Cerebellar nuclear complex (tissue), 1 donor: ENCODE results near the gene RAX.

ENCODE experiments used
- DNase-seq, 2 experiments: peaks; one replicate each; lab custom pipeline; 2025; lab: John Stamatoyannopoulos, UW

The RAX gene

DNA sequence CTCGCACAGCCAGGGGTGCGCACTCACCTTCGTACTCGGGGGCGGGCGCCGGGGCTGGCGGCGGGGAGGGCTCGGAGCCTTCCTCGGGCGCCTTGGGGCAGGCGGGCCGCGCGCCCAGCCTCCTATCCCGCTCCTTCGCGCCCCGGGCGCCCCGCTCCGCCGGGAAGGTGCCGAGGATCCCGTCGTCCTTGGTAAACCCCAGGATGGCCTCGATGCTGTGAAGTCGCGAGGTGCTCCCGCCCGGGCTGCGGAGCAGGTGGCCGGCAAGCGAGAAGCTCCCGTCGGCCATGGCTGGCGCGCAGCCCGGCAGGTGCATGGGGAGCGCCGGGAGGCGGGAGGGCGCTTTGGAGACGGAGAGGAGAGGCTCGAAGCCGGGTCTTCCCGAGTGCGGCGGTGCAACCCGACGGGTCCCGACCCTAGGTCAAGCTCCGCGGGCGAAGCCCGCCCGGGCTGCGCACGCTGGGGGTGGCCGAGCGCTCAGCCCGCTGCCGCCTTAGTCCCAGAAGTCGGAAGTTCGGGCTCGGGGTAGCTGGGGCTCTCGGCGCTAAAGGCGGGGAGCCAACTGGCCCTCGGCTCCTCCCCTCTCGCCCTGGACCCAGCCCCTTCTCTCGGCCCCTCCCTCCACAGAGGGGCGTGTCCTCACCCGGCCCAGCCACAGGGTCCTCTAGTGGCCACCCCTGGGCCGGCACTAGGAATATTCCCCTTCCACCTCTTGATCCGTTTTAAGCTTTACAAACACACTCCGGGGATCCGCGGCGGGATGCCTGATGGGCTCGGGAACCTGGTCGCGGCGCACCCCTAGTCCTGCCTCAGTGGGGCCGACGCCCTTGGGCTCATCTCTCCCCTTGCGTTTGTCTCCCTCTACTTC lies at the start of gene RAX:
Gene RAX, minus strand, starts transcription at position 564 of the 868 bp plus-strand sequence. Its CDS starts 248 bp downstream, at position 316.
- no peak for DNase-seq

DNA sequence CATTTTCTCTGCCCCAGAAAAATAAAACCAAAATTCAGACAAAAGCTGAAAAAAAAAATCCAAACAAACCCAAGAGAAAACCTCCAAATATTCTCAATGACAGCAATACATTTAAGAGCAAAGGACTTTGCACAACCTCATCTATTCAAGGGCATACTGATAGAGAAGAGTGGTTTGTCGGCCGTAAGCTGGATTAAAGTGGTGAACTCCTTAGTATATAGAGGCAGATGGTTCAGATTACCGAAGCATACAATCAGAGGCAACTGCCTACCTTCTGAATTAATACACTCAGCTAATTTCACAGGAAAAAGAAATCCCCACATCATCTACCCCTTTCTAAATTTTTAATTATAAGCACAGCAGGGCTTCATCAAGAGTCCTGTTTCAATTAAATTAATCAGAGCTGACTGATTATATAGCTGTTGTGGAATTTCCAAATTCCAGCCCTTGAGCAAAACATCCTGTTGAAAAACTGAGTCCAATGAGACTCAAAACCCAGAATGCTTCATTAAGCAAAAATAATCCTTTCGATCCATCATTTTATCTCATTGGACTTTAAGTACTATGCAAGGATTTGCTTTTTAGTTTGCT lies 45.3 kb upstream of the RAX start, which contains the start of gene CPLX4:
Gene CPLX4, minus strand, starts transcription at position 190 of the 591 bp plus-strand sequence. Its CDS starts 187 bp downstream, at position 3.
- no peak for DNase-seq

DNA sequence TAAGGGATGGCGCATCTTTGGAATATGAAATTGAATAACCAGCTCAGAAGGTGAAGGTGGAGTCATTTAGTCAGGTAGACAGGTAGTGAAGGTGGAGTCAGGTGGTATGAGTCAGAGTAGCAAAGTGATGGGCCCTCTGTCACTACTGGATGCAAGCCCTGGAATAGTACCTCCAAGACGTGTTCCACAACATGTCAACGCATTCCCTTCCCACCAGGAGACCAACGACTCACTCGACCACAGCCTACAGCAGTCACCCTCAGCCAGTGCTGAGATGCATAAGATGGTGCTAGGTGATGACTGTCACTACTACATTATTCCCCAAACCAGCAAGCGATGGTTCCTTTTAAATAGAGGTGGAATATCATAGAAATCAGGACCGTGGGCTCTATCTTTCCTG lies 38.4 kb upstream of the RAX start:
- no peak for DNase-seq

DNA sequence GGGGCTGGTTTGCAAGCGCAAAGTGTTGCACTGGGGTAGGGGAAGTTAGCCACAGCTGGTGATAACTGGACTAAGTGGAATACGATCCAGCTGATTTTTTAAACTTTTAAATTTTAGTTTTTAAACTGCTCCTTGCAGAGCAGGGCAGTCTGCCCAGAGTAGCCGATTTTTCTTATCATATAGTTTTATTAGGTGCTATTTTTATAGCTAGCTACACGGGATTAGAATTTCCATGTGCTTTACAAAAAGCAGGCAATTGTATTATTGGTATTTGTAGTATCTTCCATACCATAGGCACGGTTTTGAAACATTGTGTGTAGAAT lies 35.6 kb upstream of the RAX start:
- no peak for DNase-seq

- no peak for DNase-seq
Measured at GRCh38 chr18:59308248-59308937, 35.1 kb upstream of the RAX start.

GRCh38 chr18:59306640-59307039 lies 33.4 kb upstream of the RAX start:
- DNase-seq: no peak

- no peak for DNase-seq
Measured at GRCh38 chr18:59305295-59305694, 32.0 kb upstream of the RAX start.

DNA sequence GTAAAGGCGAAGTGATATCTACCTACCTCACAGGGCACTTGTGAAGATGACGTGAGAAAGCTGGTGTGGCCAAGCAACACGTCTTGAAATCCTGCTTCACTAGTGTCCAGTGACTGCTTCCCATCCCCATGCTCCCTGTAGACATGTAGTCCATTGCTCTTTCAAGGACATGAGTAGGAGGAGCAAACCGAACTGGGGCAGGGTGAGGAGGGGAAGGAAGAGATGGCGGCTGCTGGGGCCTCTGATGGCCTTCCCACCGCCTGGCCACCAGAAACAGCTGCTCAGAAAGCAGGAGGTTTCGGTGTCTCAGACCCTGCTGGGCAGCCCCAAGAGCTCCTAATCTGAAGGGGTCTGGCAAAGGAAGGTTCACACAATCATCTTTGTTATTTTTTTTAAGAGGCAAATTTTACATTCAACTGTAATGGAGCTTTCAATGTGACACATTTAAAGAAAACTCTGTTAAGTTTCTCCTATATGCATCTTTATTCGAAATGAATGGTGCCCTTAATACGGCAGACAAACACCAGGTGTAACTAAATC lies 30.5 kb upstream of the RAX start:
- no peak for DNase-seq

DNA sequence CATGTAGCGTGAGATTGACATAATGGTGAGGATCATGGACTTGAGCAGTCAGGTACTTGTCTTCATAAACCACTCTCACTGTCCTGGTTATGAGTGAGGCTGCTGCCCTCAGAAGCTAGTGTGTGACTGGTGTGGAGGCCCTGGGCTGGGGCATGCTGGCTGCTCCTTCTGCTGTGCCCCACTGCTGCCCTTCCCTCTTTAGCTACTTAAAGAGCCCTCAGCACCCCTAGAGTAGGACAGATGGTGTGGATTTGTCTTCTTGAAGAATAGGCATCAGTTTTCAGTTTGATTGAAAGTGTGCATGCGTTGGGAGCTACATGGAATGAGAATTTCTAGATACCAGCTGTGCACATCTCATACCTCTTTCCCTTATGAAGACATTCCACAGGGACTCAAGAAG lies 29.8 kb upstream of the RAX start:
- no peak for DNase-seq

- DNase-seq: no peak
Measured at GRCh38 chr18:59301929-59302328, 28.7 kb upstream of the RAX start.

GRCh38 chr18:59300676-59301285 lies 27.5 kb upstream of the RAX start:
- DNase-seq: no peak

DNA sequence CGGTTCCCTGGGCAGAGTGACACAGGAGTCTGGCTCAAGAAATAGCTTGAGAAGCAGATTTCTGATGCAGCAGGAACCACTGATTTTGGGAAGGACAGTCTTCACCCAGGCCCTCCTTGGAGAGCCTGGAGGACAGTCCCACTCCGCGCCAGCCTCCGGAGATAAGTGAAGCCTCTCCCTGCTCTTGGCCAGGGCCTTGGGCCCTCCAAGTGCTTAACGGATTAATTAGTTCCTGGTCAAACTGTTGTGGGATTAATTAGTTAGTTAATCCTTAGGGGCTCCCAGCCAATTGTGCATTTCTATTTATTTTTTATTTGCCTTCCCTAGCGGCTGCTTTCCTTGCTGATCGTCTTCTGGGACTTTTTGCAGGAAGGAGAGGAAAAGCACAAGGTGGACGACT lies 25.6 kb upstream of the RAX start:
- no peak for DNase-seq

DNA sequence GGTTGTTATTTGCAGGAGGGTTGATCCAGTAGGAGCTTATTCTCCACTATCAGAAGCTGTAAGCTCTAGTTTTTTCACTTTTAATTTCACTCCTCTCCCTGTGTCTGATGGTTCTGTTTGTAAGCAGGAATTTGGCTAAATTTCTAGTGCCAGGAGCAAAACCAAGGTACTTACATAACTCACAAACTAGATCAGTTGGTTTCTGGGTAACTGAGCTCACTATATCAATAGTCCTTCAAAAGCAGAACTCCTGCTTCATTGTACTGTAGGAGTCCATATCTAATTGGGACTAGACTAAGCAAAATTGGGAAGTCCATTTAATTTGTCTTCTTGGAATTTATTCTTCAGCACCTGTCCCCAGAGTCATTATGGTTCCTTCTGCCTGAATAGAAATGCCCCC lies 20.1 kb upstream of the RAX start:
- no peak for DNase-seq

DNA sequence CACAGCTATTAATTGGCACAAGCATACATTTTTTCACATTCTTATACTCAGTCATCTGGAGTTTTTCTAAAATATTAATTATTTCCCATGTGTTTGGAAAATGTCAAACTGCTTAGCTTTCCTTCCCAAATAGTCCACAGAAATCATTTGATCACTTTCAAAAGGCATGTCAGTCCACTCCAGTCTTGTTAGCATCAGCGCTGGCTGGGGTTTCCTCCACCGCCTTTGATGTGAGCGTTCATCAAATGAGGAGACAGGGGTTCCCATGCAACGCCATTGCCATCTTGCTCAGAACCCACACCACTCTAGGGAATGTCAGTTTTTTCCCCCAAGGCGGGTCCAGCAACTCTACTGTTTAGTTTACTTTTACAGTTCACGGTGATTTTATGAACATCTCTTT lies 13.1 kb upstream of the RAX start:
- DNase-seq: no peak

DNA sequence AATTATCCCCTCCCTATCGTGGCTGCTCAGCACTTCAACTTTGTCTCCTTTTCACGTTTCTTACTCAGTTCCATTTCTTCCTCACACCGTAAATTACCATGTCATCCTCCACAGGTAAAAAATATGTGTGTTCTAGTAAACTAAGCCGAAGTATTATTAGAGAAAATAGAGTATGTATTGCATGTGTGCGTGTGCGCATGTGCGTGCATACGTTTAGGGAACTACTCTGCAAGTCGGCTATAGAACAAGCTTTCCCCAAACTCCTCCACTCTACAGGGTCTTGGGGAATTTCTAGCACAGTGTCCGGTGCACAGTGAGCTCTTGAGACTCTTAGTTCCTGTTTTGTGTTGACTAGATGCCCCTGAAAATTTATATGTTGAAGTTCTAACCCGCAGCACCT lies 9.1 kb upstream of the RAX start:
- no peak for DNase-seq

DNA sequence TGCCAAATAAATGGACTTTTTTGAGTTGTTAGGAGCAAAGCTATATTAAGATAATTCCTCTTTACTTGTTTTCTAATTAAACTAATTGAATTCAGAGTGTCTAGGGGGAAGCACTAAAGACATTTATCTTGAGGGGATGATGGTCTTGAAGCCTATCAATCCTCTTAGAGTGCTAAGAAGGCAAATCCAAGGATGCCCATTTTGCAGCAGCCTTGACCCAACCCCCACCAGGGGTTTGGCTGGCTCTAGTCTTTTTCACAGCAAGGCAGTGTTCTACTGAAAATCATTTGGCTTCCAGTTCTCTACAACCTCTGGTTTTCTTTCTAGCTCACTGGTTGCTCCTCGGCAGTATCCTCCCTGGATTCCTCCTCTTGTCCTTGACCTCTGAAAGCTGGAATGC lies 6.5 kb upstream of the RAX start:
- no peak for DNase-seq

GRCh38 chr18:59279193-59279592 lies 5.9 kb upstream of the RAX start:
- no peak for DNase-seq

DNA sequence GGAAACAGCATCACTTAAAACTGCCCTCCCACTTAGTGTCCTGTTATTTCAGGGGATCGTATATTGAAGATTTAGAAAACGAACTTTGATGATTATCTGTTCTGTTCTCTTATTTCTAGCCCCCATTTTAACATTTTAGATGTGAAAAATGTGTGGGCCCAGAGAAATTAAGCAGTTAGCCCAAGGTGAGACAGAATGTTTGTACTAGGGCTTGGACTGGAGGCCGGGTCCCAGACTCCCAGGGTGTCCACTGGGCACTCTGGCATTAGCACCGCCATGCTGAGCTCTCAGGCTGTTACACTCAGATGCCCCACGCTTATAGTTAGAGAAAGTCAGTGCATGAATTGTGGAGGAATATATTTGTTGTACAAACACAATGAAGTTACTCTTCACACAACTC lies 5.5 kb upstream of the RAX start:
- DNase-seq: no peak

GRCh38 chr18:59276047-59276446 lies 2.8 kb upstream of the RAX start:
- no peak for DNase-seq

GRCh38 chr18:59275406-59275949 lies 2.2 kb upstream of the RAX start:
- no peak for DNase-seq

DNA sequence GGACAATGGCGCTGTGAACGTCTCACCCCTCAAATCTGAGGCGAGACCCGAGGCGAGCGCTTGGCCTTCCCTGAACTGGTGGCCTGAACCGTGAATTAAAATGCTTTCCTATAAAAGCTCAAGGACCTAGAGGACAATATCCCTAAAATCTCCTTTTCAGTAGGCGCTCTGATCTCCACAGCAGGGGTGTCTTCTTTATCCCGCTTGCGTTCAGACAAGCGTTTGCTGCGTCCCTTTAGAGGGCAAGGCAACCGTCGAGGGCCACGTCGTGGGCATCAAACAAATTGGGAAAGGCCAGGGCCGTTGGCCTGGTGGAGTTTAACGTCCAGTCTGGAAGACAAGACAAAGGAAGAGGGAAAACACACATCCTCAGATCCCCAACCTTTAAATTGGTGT lies 1.3 kb upstream of the RAX start:
- no peak for DNase-seq
